PC-9 (cell line): Measurements from ENCODE around the gene EXOSC5. TPM values are rescaled to one million over a fixed set of nuclear protein-coding genes. Genes with fewer than 3 reads are reported as not detected.

Experiments used
- BruUV-seq: library from RNA; stranded (reverse); fragments of 400-500 nt; replicated peaks from 2 replicates; lab custom pipeline; 2021; lab: Mats Ljungman, UMichigan
- CTCF ChIA-PET: fragments of 300-600 bp; sonication (Branson Sonifier 250); formaldehyde crosslinking; loops from one replicate; lab custom pipeline; 2022; ENCODE audit warnings: antibody characterized with exemption; lab: Charles Lee
- POLR2A ChIA-PET: fragments of 300-600 bp; sonication (Branson Sonifier 250); formaldehyde crosslinking; loops from one replicate; lab custom pipeline; 2022; ENCODE audit warnings: antibody characterized with exemption; ENCODE audit not compliant: unreplicated experiment; lab: Charles Lee
- DNase-seq, 2 experiments: peaks; one replicate each; pipeline versions ENCODE4 v3.0.0 to v3.0.0-alpha.2; 2015 to 2022; ENCODE audit warnings: mixed read lengths in 1 of 2
- H2AFZ ChIP-seq: fragments of 200-600 bp; sonication (generic); 2 replicates; pipeline ENCODE4 v1.8.1; 2017; ENCODE audit warnings: antibody characterized with exemption
- H3F3A ChIP-seq: fragments of 200-600 bp; sonication (generic); 2 replicates; pipeline ENCODE4 v1.8.1; 2017; ENCODE audit warnings: antibody characterized with exemption, mild to moderate bottlenecking, low read depth; ENCODE audit not compliant: insufficient read depth
- H3K27ac ChIP-seq: fragments of 200-600 bp; sonication (generic); 2 replicates; pipeline ENCODE4 v1.6.1; 2016; ENCODE audit warnings: mixed run types
- H3K27me3 ChIP-seq: fragments of 200-600 bp; sonication (generic); 2 replicates; pipeline ENCODE4 v1.6.1; 2016; ENCODE audit warnings: low read depth, mixed run types; ENCODE audit not compliant: insufficient read depth
- H3K36me3 ChIP-seq: fragments of 200-600 bp; sonication (generic); 2 replicates; pipeline ENCODE4 v1.6.1; 2016; ENCODE audit warnings: low read depth, mixed run types
- H3K4me1 ChIP-seq: fragments of 200-600 bp; sonication (generic); replicated peaks from 2 replicates; pipeline ENCODE4 v1.6.1; 2016; ENCODE audit warnings: mixed run types; ENCODE audit not compliant: insufficient read depth
- H3K4me2 ChIP-seq: fragments of 200-600 bp; sonication (generic); 2 replicates; pipeline ENCODE4 v1.6.1; 2017; ENCODE audit warnings: mixed run types
- H3K4me3 ChIP-seq: fragments of 200-600 bp; sonication (generic); 2 replicates; pipeline ENCODE4 v1.6.1; 2016; ENCODE audit warnings: mixed run types
- H3K79me2 ChIP-seq: fragments of 200-600 bp; sonication (generic); 2 replicates; pipeline ENCODE4 v1.6.1; 2017; ENCODE audit warnings: low read depth, mixed run types
- H3K9me2 ChIP-seq: fragments of 200-600 bp; sonication (generic); 2 replicates; pipeline ENCODE4 v1.8.1; 2017; ENCODE audit warnings: mild to moderate bottlenecking; ENCODE audit not compliant: insufficient read depth
- H3K9me3 ChIP-seq: fragments of 200-600 bp; sonication (generic); 2 replicates; pipeline ENCODE4 v1.8.1; 2016; ENCODE audit warnings: low read depth; ENCODE audit not compliant: insufficient read depth
- H4K20me1 ChIP-seq: fragments of 200-600 bp; sonication (generic); 2 replicates; pipeline ENCODE4 v1.8.1; 2017; ENCODE audit not compliant: insufficient read depth
- EZH2 ChIP-seq: fragments of 200-600 bp; sonication (generic); IDR thresholded peaks from 2 replicates; pipeline ENCODE4 v1.8.0; 2017; ENCODE audit warnings: antibody characterized with exemption, low read depth
- intact Hi-C: fragments of 100-400 bp; cut with micrococcal nuclease; formaldehyde crosslinking; loops from one replicate; pipeline ENCODE4 v1.10.0; 2022; ENCODE audit not compliant: unreplicated experiment
- total RNA-seq: library from RNA; stranded (reverse); gene quantifications from 2 replicates; pipeline ENCODE4 v1.2.3, GENCODE V29; 2021
- TF ChIP-seq, protein P1 (sequence below): fragments of 200-600 bp; sonication (generic); conservative IDR thresholded peaks from 2 replicates; pipeline ENCODE4 v1.6.1; 2017; ENCODE audit warnings: mixed run types, antibody characterized with exemption, mild to moderate bottlenecking, moderate library complexity

Gene EXOSC5
- total RNA-seq, 1 experiment from 2014 or later = 37.7 TPM

DNA sequence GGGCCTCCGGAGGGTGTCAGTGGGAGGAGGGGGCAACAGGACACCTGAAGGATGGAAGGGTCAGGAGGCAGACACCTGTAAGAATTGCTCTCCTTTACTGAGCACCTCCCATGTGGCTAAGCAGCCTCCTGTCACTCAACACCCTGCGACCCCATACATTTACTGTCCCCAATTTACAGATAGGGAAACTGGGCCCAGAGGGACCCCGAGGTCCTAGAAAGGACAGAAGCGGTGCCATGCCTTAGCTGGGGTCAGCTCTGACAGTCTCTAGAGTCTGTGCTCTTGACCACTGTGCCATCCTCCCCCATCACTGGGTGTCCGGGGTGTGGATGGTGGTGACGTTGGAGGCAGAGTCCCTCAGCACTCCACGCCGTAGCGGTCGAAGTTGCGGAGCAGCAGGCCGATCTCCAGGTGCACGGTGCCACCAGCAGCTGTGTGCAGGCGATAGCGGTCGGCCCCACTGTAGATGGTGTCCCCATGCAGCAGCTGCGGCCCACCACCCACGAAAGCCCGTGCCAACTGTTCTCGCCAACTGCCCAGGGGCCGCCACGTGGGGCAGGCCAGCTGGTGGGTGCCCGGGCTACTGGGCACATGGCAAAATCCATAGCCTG is 42.7 kb downstream of the EXOSC5 start:
- BruUV-seq = TSS peak; percentile 22
- Histone ChIP-seq H2AFZ (peak overlapping the region; percentile 74; the same call in 1 of the 2 replicates), H3K4me2 (peak overlapping the region; percentile 98), H3K4me3 (peak overlapping the region; percentile 80), H3K36me3 (no peaks in the 10 kb centered on the region), H3K27ac (no peak overlapping the region), H3K27me3 (no peaks in the 10 kb centered on the region), H3F3A (peaks cover 15% of the 10 kb centered on the region; the same call in 1 of the 2 replicates), H4K20me1 (no peaks in the 10 kb centered on the region), H3K79me2 (no peaks in the 10 kb centered on the region; the same call in 1 of the 2 replicates), H3K9me2 (no peaks in the 10 kb centered on the region), H3K9me3 (no peaks in the 10 kb centered on the region), H3K4me1 (peaks cover 15% of the 10 kb centered on the region)
- intact Hi-C loops = loop anchor here (5.0 to 10.0 kb wide), 2 partner anchors 80 to 692 kb away; partner anchors contain the start of gene DMAC2
- TF ChIP-seq, protein P1, sequence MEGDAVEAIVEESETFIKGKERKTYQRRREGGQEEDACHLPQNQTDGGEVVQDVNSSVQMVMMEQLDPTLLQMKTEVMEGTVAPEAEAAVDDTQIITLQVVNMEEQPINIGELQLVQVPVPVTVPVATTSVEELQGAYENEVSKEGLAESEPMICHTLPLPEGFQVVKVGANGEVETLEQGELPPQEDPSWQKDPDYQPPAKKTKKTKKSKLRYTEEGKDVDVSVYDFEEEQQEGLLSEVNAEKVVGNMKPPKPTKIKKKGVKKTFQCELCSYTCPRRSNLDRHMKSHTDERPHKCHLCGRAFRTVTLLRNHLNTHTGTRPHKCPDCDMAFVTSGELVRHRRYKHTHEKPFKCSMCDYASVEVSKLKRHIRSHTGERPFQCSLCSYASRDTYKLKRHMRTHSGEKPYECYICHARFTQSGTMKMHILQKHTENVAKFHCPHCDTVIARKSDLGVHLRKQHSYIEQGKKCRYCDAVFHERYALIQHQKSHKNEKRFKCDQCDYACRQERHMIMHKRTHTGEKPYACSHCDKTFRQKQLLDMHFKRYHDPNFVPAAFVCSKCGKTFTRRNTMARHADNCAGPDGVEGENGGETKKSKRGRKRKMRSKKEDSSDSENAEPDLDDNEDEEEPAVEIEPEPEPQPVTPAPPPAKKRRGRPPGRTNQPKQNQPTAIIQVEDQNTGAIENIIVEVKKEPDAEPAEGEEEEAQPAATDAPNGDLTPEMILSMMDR = peak; percentile 10; the same call in 1 of the 2 replicates
- TF ChIP-seq EZH2 = no peak
- POLR2A ChIA-PET = no interaction called here
- no peak for DNase-seq
- CTCF ChIA-PET = no interaction called here

DNA sequence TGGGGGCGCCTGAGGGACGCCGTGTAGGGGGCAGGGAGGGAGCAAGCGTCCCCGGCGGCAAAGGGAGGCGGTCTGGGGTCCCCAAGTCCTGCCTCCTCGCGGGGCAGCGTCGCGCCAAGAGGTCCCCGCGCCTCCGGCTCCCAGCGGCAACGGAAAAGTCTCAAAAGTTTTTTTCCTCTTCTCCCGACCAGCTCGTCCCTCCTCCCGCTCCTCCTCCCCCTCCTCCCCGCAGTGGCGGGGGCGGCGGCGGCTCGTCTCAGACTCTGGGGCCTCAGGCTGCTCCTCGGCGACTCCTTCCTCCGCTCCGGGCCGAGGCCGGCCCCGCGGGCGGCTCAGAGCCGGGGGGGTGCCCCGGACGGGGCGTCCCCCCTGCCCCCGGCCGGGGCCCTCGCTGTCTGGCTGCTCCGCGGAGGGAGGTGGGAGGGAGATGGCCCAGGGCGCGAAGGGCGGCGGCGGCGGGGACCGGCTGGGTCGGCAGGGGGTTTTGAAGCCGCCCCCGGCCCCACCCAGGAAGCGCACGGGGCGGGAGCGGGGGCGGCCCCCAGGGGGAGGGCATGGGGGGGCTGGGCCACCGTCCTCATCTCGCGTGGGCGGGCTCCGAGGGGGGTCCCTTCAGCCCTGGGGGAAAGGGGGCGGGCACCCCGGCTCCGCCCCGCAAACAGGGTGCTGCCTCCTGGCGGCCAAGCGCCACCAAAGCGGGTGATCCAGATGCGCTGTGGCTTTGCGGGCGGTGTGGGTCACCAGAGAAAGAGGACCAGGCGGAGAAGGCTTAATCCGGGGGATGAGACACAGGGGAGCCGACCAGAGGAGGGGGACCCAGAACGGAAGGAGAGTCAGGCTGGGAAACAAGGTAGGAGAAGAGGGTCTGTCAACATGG is 43.5 kb downstream of the EXOSC5 start, which contains the start of gene TGFB1:
TSS of gene TGFB1 (minus strand) at position 457 of the 877 bp plus-strand sequence. CDS start 878 bp downstream, outside the sequence.
- Histone ChIP-seq H3F3A (peaks cover 15% of the 10 kb centered on the region; the same call in 1 of the 2 replicates), H3K4me1 (peaks cover 15% of the 10 kb centered on the region), H3K27ac (no peak within 1 kb of the TSS), H3K4me2 (peak within 1 kb of the TSS; percentile 98), H3K36me3 (no peaks in the 10 kb centered on the region), H3K27me3 (no peaks in the 10 kb centered on the region), H3K9me3 (no peaks in the 10 kb centered on the region), H3K4me3 (peak within 1 kb of the TSS; percentile 80), H4K20me1 (no peaks in the 10 kb centered on the region), H3K79me2 (no peaks in the 10 kb centered on the region; the same call in 1 of the 2 replicates), H3K9me2 (no peaks in the 10 kb centered on the region), H2AFZ (peak within 1 kb of the TSS; percentile 74)
- ChIA-PET CTCF (interaction anchor here (1.2 to 1.6 kb wide), 2 partner anchors 10 to 90 kb away, joined by 3 to 10 read pairs; partner anchors contain the start of genes B9D2 and HNRNPUL1), POLR2A (interaction anchor here (0.6 to 0.8 kb wide), 4 partner anchors 29 to 890 kb away, joined by 3 read pairs; no protein-coding TSS in a partner anchor)
- TSS peak; percentile 89 for BruUV-seq
- peak; percentile 39 to 91 for DNase-seq
- no peak for TF ChIP-seq EZH2
- TF ChIP-seq, protein P1 = peak; percentile 79
- intact Hi-C loops = loop anchor here (1.0 to 10.0 kb wide), 5 partner anchors 27 to 691 kb away; partner anchors contain the start of genes BCKDHA, DMAC2 and EXOSC5
